GM23248 (cell line): ENCODE results near the gene ZCCHC4. TPM values are rescaled to one million over a fixed set of nuclear protein-coding genes. Genes with fewer than 3 reads are reported as not detected.

ENCODE experiments used
- DNase-seq: peaks from one replicate; pipeline ENCODE4 v3.0.0-alpha.2; 2015
- H2AFZ ChIP-seq: fragments of 200-600 bp; sonication (generic); 2 replicates; pipeline ENCODE4 v1.6.1; 2016; ENCODE audit warnings: antibody characterized with exemption
- H3F3A ChIP-seq: fragments of 200-600 bp; sonication (generic); 2 replicates; pipeline ENCODE4 v1.6.1; 2016; ENCODE audit warnings: mild to moderate bottlenecking, antibody characterized with exemption, mixed run types; ENCODE audit not compliant: insufficient read depth
- H3K27ac ChIP-seq: fragments of 200-600 bp; sonication (generic); 2 replicates; pipeline ENCODE4 v1.5.1; 2016; ENCODE audit warnings: mild to moderate bottlenecking
- H3K27me3 ChIP-seq: fragments of 200-600 bp; sonication (generic); replicated peaks from 2 replicates; pipeline ENCODE4 v1.6.1; 2016; ENCODE audit warnings: mild to moderate bottlenecking; ENCODE audit not compliant: insufficient read depth
- H3K36me3 ChIP-seq: fragments of 200-600 bp; sonication (generic); 2 replicates; pipeline ENCODE4 v1.6.1; 2016; ENCODE audit warnings: low read depth, mild to moderate bottlenecking
- H3K4me1 ChIP-seq: fragments of 200-600 bp; sonication (generic); 2 replicates; pipeline ENCODE4 v1.6.1; 2016; ENCODE audit warnings: mild to moderate bottlenecking; ENCODE audit not compliant: insufficient read depth
- H3K4me2 ChIP-seq: fragments of 200-600 bp; sonication (generic); one replicate; pipeline ENCODE4 v1.6.1; 2016; ENCODE audit warnings: mild to moderate bottlenecking; ENCODE audit not compliant: unreplicated experiment
- H3K4me3 ChIP-seq: fragments of 200-600 bp; sonication (generic); 2 replicates; pipeline ENCODE4 v1.5.1; 2016; ENCODE audit warnings: mild to moderate bottlenecking
- H3K79me2 ChIP-seq: fragments of 200-600 bp; sonication (generic); 2 replicates; pipeline ENCODE4 v1.6.1; 2016; ENCODE audit warnings: mild to moderate bottlenecking; ENCODE audit not compliant: insufficient read depth
- H3K9ac ChIP-seq: fragments of 200-600 bp; sonication (generic); 2 replicates; pipeline ENCODE4 v1.6.1; 2016; ENCODE audit warnings: mild to moderate bottlenecking
- H3K9me2 ChIP-seq: fragments of 200-600 bp; sonication (generic); 2 replicates; pipeline ENCODE4 v1.6.1; 2016; ENCODE audit warnings: mixed run types, mild to moderate bottlenecking, moderate library complexity; ENCODE audit not compliant: insufficient read depth
- H3K9me3 ChIP-seq: fragments of 200-600 bp; sonication (generic); one replicate; pipeline ENCODE4 v1.6.1; 2017; ENCODE audit warnings: low read depth
- H4K20me1 ChIP-seq: fragments of 200-600 bp; sonication (generic); 2 replicates; pipeline ENCODE4 v1.6.0; 2016; ENCODE audit not compliant: insufficient read depth
- EZH2 ChIP-seq: fragments of 200-600 bp; sonication (generic); IDR thresholded peaks from 2 replicates; pipeline ENCODE4 v1.6.1; 2018; ENCODE audit warnings: antibody characterized with exemption, mild to moderate bottlenecking; ENCODE audit not compliant: insufficient read depth, poor library complexity, severe bottlenecking
- EZH2phosphoT487 ChIP-seq: fragments of 200-600 bp; sonication (generic); IDR thresholded peaks from 2 replicates; pipeline ENCODE4 v1.6.1; 2018; ENCODE audit warnings: antibody characterized with exemption, moderate library complexity, mild to moderate bottlenecking, low read depth; ENCODE audit not compliant: insufficient read depth
- WGBS, 2 experiments: methylation state at CpG; one replicate each; pipeline ENCODE4 v1.1.6; 2015 to 2017; ENCODE audit warnings: low lambda C conversion rate in 2 of 2, low coverage in 1 of 2; ENCODE audit errors: missing lambda C conversion rate in 2 of 2; 5-methylcytosine and 5-hydroxymethylcytosine counted together
- in situ Hi-C: fragments of 300-500 bp; cut with MboI; formaldehyde crosslinking; loops from 2 replicates; pipeline ENCODE4 v1.15.0; 2020
- polyA plus RNA-seq: library from polyadenylated mRNA; unstranded; fragments of >200 nt; fragmentation: Nextera tagmentation; extraction: Ambion mirVana; gene quantifications from 2 replicates; pipeline ENCODE4 v1.2.1, GENCODE V29; 2016
- total RNA-seq: library from RNA; depleted of rRNA; stranded (reverse); fragments of >200 nt; shearing (Covaris generic); gene quantifications from 2 replicates; pipeline ENCODE4 v1.2.3, GENCODE V29; 2014

ZCCHC4 gene
- total and polyA plus RNA-seq, 2 experiments from 2014 or later: 9.5 to 13.2 TPM

- H3K9me2 ChIP-seq: no peaks in the 10 kb centered on the region
- peaks cover 8% of the 10 kb centered on the region for H3K4me1 ChIP-seq
- no peak overlapping the region for H3K4me2 ChIP-seq
- TF ChIP-seq EZH2: no peak
- no peak for TF ChIP-seq EZH2phosphoT487
- no peaks in the 10 kb centered on the region for H3K9me3 ChIP-seq
- no peak overlapping the region for H2AFZ ChIP-seq
- H4K20me1 ChIP-seq: no peaks in the 10 kb centered on the region
- 0 out of 2 replicates have a peak, but pooled peaks cover 8% of the 10 kb centered on the region for H3K79me2 ChIP-seq
- no peaks in the 10 kb centered on the region for H3K27me3 ChIP-seq
- no peaks in the 10 kb centered on the region for H3K36me3 ChIP-seq
- 97 to 98% methylated on average over 2 of the region's 2 CpGs for WGBS, 2 experiments
- H3K27ac ChIP-seq: no peak overlapping the region
- no peaks in the 10 kb centered on the region for H3F3A ChIP-seq
- H3K9ac ChIP-seq: no peak overlapping the region
- H3K4me3 ChIP-seq: no peak overlapping the region
- in situ Hi-C loops: no loop called here
- peak; percentile 34 for DNase-seq
These were observed 31.1 kb downstream of the ZCCHC4 start for GRCh38 chr4:25343671-25344070.

DNA sequence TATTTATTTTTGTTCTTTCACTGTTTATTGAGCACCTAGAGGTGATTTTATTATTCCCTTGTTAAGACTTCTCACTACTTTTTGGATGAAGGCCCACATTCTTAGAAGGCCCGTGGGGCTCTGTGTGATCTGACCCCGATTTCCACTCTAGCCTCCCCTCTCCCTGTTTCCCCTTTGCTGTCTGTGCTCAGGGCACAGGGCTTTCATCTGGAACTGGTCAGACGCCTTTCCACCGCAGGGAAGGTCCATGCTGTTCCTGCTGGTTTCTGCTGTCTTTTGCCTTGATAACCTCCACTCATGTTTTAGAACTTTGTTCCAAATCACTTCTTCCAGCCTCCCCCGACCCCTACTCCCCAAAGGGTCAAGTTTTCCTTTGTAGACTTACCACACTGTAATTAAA, 33.2 kb downstream of the ZCCHC4 start:
- Histone ChIP-seq H3K4me2 (no peak overlapping the region), H3K9me3 (no peaks in the 10 kb centered on the region), H3F3A (no peaks in the 10 kb centered on the region), H3K27me3 (no peaks in the 10 kb centered on the region), H4K20me1 (no peaks in the 10 kb centered on the region), H3K36me3 (no peaks in the 10 kb centered on the region), H3K9ac (no peak overlapping the region), H3K79me2 (0 out of 2 replicates have a peak, but pooled peaks cover 8% of the 10 kb centered on the region), H3K9me2 (no peaks in the 10 kb centered on the region), H3K4me3 (no peak overlapping the region), H3K4me1 (peaks cover 8% of the 10 kb centered on the region), H2AFZ (no peak overlapping the region), H3K27ac (no peak overlapping the region)
- in situ Hi-C loops: no loop called here
- DNase-seq: no peak
- TF ChIP-seq EZH2phosphoT487: no peak
- no peak for TF ChIP-seq EZH2
- WGBS, 2 experiments: 57 to 65% methylated on average over 5 of the region's 5 CpGs

GRCh38 chr4:25346913-25347312, 34.3 kb downstream of the ZCCHC4 start:
- Histone ChIP-seq H3K9ac (no peak overlapping the region), H3K4me2 (no peak overlapping the region), H3K9me2 (no peaks in the 10 kb centered on the region), H3K79me2 (0 out of 2 replicates have a peak, but pooled peaks cover 4% of the 10 kb centered on the region), H4K20me1 (no peaks in the 10 kb centered on the region), H3K4me1 (peaks cover 14% of the 10 kb centered on the region), H3K27me3 (no peaks in the 10 kb centered on the region), H3F3A (peaks cover 5% of the 10 kb centered on the region), H3K27ac (no peak overlapping the region), H3K4me3 (no peak overlapping the region), H3K9me3 (no peaks in the 10 kb centered on the region), H2AFZ (no peak overlapping the region), H3K36me3 (no peaks in the 10 kb centered on the region)
- no peak for TF ChIP-seq EZH2phosphoT487
- no peak for TF ChIP-seq EZH2
- 91 to 98% methylated on average over 3 of the region's 3 CpGs for WGBS, 2 experiments
- in situ Hi-C loops: no loop called here
- DNase-seq: no peak

GRCh38 chr4:25347473-25347872, 34.9 kb downstream of the ZCCHC4 start:
- in situ Hi-C loops: no loop called here
- TF ChIP-seq EZH2phosphoT487: no peak
- WGBS, 2 experiments: 92 to 100% methylated on average over 2 of the region's 2 CpGs
- Histone ChIP-seq H3K79me2 (no peaks in the 10 kb centered on the region), H3K4me3 (no peak overlapping the region), H3K4me1 (peaks cover 19% of the 10 kb centered on the region), H3K9me2 (no peaks in the 10 kb centered on the region), H3K27ac (no peak overlapping the region), H3K36me3 (no peaks in the 10 kb centered on the region), H3K9me3 (no peaks in the 10 kb centered on the region), H2AFZ (no peak overlapping the region), H3F3A (peaks cover 9% of the 10 kb centered on the region), H3K9ac (no peak overlapping the region), H3K4me2 (no peak overlapping the region), H3K27me3 (no peaks in the 10 kb centered on the region), H4K20me1 (no peaks in the 10 kb centered on the region)
- DNase-seq: no peak

DNA sequence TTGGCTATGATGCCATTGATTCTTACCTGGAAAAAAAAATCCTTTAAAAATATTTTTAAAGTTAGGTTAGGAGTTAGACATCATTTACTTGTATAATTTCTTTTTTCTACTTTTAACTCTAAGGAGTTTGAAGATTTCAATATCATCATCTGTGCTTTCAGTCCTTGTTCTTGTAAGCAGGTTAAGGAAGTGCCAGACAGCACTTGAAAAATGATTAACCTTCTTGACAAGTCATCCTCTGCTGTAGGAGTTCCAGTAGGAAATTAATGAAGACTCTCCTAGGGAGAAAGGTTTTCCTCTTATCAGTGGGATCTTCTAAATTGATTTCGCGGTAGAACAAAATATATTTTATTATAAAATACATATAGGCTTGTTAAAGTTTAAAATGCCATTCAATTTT, 35.4 kb downstream of the ZCCHC4 start:
- no peaks in the 10 kb centered on the region for H4K20me1 ChIP-seq
- WGBS, 2 experiments: 100% methylated on average over 2 of the region's 2 CpGs

More for the DNA sequence above, 35.4 kb downstream of the ZCCHC4 start:
- no peak overlapping the region for H2AFZ ChIP-seq
- no peaks in the 10 kb centered on the region for H3K9me2 ChIP-seq
- peaks cover 22% of the 10 kb centered on the region for H3K4me1 ChIP-seq
- H3K36me3 ChIP-seq: no peaks in the 10 kb centered on the region
- no peak for TF ChIP-seq EZH2phosphoT487
- no peak for TF ChIP-seq EZH2
- no peaks in the 10 kb centered on the region for H3K27me3 ChIP-seq
- in situ Hi-C loops: no loop called here
- H3K9me3 ChIP-seq: no peaks in the 10 kb centered on the region
- peaks cover 9% of the 10 kb centered on the region for H3F3A ChIP-seq
- no peak overlapping the region for H3K9ac ChIP-seq
- no peaks in the 10 kb centered on the region for H3K79me2 ChIP-seq
- H3K4me2 ChIP-seq: no peak overlapping the region
- H3K4me3 ChIP-seq: no peak overlapping the region
- no peak for DNase-seq
- H3K27ac ChIP-seq: no peak overlapping the region
